G401 (cell line): ENCODE measurements around the gene SPOCK3. TPM values are rescaled to one million over a fixed set of nuclear protein-coding genes. Genes with fewer than 3 reads are reported as not detected.
A peak's percentile ranks its signal among the peaks of the same experiment; 100 is the strongest.

Experiments
- DNase-seq: peaks from one replicate; pipeline ENCODE4 v3.0.0-alpha.2; 2015; ENCODE audit warnings: low spot score
- in situ Hi-C: cut with HindIII; loops from 2 replicates; pipeline ENCODE4 v1.10.0; 2016; ENCODE audit warnings: low sequenced_read_pairs, mixed read lengths
- total RNA-seq: library from RNA; depleted of rRNA; stranded (reverse); fragments of >200 nt; shearing (Covaris generic); gene quantifications from 2 replicates; pipeline ENCODE4 v1.2.3, GENCODE V29; 2014

The SPOCK3 gene
- total RNA-seq, 1 experiment from 2014 or later, result not detected

DNA sequence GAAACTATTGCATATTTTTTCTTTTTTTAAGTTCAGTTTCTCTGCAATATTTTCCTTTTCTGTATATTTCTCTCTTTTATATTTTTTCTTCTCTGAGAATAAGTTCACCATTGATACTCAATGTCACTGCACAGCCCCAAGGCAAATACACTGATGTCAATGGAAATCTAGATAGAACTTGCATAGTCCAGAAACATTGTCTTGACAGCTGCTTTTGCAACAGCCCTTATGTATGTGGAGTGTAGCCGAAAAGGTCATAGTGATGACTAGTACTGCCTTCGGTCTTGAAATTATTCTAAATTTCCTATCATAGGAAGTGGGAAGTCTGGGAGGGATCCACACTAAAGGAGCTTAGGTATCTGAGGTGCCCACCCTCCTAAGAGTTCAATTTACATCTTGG lies 150.0 kb downstream of the SPOCK3 start:
- DNase-seq, result no peak
- in situ Hi-C loops, result no loop called here

DNA sequence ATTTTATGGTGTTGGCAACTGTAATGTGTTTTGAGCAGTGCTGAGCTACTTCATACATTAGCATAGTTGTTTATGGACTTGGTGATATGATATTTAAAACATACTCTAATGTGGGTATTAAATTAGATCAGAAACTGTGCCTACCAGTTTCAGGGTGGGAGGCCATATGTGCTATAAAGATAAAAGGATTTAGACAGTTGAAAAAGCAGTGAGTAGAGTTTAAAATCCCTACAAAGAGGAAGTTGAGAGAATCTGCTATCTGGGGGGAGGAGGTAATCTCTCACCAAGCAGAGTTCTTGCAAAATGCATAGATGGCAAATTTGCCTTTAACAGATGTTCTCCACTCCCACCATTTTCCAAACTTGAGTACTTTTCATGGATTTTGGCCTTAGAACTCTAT lies 154.5 kb downstream of the SPOCK3 start:
- DNase-seq, result no peak
- in situ Hi-C loops, result no loop called here

DNA sequence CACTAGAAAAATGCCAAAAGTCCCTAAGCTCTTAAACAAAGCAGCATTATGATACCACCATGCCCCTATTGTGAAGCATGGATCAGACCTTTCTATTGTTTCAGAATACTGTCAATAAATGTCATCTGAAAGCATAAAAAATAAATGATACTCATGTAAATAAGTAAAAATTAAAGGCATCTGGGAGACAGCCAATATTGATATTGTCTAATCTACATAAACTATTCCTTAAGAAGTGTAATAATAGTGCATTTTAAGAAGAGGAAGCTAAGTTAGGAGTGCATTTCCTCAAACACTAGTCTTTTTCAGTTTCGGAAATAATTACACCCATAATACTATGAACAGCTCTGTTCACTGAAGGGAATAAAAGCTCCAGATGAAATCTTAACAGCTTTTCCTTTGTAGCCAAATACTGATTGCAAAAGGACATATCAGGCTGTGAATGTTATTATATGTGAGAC lies 181.6 kb downstream of the SPOCK3 start:
- in situ Hi-C loops, result no loop called here
- no peak for DNase-seq

DNA sequence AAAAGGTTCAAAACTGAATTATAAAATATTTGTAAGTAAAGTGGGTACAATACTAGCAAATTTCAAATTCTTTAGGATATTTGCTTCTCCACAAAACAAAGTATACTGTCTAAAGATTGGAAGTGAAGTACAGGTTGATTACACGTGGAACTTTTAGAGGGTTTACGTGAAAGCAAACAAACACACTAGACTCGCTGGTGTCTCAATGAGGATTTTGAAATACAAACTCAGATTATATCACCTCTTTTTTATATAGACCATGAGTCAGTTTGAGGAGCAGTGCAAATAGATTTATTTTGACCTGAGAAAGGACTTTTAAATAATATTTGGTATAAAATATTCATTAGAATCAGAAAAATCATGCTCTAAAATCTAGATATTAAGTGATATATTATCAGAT lies 185.0 kb downstream of the SPOCK3 start:
- DNase-seq, result no peak
- in situ Hi-C loops, result no loop called here

DNA sequence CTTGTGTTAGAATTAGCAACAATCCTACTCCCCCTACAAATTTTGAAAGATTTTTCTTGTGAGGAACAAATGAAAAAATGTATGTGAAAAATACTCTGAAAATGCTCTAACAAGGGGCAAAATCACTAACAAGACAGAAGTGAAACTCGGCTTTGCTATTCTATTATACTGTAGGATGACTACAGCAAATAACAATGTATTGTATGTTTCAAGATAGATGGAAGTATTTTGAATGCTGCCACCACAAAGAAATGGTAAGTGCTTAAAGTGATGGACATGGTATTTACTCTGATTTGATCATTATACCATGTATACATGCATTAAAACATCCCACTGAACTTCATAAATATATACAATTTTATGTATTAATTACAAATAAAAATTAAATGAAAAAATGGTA lies 192.8 kb downstream of the SPOCK3 start:
- DNase-seq, result no peak
- in situ Hi-C loops, result no loop called here

DNA sequence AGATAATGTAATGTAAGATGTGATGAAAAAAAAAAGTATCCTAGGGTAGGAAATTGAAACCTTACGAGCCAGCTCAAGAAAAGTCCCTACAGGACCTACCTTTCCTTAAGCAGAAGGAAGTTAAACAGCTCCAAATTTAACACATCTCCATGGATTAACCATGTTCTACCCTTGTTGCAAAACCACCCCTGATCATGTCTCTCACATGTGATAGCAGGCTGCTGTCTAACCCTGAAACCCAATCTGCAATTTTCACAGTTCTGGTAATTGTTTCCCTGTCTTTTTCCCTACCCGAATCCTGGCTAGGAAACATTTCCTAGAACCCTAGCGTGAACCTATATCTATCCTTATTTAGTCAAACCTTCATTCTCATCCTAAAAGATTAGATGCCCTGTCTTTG lies 198.9 kb downstream of the SPOCK3 start:
- DNase-seq, result no peak
- in situ Hi-C loops, result no loop called here

DNA sequence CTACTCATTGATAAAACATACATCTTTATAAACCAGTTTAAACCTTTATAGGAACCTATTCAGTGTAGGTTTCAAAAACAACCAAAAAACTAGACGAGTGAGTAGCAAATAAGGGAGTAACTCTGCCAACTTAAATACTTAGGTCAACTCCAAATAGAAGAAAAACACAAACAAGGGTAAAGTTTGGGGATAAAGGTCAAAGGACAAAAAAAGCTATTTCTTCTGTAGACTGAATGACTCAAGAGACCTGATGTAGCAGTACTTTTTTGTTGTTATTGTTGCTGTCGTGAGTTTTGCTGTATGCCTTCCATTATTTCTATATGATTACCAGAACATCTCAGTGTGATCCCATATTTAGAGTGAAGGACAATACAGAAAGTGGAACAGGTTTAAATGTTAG lies 199.3 kb downstream of the SPOCK3 start:
- in situ Hi-C loops, result no loop called here
- DNase-seq, result no peak

DNA sequence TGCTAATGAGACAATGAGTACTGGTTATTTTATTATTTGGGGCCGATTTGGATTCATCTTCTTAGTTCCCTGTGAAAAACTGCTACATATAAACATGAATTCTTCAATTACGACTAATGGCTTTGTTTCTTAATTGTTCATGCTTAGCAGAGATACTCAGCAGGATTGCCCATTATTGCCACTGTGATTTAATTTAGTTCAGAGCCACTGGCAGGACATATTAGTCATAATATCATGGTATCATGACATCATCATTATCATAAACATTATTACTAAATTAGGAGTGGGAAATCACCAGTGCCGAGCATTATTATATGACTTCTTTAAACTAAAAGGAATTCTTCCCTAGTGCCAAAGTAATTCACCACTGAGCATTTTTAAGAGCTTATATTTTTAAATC lies 201.4 kb downstream of the SPOCK3 start:
- in situ Hi-C loops, result no loop called here
- DNase-seq, result no peak

DNA sequence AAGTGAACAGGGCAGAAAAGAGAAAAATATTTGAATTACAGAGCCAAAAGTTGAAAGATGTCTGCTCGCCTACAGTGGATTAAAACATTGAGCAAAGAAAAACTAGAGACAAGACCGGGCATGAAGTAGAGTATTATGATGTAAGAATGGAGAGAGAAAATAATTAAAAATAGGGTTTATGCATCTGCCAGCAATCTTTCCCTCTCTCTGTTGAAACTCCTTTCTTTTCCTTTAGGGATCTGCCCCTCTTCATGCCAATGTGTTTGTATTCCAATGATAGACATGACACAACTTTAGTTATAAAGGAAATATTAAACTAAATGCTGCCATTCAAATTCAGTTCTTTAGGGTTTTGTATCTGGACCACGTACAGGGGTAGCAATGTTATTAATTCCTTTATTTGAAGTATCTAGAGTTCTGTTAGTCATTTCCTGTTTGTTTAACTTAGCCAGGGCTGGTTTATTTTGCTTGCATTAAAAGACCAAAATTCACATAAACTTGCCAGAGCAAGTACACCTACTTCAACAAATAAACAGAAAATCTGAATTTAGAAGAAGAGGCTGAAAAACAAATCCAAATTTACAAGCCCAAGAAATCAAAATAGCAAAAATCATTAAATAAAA lies 202.6 kb downstream of the SPOCK3 start:
- no peak for DNase-seq
- in situ Hi-C loops, result no loop called here

DNA sequence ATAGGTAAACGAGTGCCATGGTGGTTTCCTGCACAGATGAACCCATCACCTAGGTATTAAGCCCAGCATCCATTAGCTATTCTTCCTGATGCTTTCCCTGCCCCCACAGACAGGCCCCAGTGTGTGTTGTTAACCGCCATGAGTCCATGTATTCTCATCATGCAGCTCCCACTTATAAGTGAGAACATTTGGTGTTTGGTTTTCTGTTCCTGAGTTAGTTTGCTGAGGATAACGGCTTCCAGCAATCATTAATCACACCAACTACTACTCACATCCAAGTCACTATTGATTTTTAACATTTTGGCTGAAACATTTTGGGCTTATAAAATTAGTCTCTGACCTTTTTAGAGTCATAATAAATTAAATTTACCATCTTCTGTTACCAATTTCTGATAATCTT lies 205.3 kb downstream of the SPOCK3 start:
- in situ Hi-C loops, result no loop called here
- no peak for DNase-seq

DNA sequence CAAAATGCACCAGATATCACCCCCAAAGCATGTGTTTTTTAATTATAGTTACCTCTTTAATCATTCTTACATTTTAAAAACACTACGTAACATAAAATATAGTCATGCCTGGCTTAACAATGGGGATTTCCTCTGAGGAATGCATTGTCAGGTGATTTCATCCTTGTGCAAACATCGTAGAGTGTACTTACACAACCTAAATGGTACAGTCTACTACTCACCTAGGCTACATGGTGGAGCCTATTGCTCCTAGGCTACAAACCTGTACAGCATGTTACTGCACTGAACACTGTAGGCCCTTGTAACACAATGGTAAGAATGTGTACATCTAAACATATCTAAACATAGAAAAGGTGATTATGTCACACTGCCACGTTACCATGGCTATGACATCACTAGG lies 208.6 kb downstream of the SPOCK3 start:
- no peak for DNase-seq

DNA sequence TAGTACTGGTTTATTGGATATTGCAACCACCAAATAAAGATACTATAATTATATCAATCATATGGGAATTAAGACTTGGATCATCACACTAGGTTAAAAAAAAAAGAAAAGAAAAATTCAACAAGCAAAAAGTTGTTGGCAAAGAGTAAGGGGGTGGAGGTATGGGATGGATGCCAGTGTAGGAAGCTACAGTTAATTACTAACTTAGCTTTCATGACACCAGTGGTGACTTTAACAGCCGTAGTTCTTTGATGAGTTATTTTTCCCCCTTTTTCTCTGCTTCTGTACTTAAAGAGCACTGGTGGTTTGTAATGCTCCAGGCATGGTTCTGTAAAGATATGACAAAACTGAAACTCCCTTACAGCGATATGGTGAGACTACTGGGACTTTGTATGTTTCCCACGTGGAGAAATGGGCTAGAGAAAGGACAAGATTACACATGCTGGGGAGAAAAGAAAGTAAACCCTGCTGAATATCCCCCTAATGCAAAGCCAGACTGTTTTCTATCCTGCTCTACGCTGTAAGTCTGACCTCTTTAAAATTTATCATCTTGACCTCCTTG lies 210.8 kb downstream of the SPOCK3 start:
- DNase-seq, result no peak
- in situ Hi-C loops, result no loop called here

More for the DNA sequence above, 208.6 kb downstream of the SPOCK3 start:
- in situ Hi-C loops, result no loop called here

DNA sequence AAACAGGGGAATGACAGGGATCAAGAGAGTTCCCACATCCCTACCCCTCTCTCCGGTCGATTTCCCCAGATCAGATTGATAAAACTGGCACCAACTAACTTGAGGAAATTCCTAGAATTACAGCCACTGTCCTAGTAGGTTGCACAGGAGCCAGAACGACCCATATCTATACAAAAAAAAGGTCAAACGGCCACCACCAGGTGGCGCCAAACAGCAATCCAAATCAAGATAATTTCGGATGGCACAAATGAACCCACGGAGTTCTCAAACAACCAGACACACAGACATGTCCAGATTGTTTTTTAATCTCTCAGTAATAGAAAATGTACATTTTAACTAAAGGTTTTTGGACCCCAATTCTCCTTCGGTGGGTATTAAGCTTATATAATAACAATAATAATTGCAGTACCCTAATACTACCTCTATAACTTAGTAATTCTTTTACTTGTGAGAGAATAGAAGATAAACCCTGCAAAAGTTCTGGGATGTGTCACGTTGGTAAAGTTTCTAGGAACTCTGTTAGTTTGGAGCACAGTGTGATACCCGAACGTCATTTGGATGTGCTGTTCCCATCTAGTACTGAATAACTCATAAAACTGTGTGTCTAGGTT lies 212.6 kb downstream of the SPOCK3 start:
- in situ Hi-C loops, result no loop called here
- DNase-seq, result peak; percentile 37

DNA sequence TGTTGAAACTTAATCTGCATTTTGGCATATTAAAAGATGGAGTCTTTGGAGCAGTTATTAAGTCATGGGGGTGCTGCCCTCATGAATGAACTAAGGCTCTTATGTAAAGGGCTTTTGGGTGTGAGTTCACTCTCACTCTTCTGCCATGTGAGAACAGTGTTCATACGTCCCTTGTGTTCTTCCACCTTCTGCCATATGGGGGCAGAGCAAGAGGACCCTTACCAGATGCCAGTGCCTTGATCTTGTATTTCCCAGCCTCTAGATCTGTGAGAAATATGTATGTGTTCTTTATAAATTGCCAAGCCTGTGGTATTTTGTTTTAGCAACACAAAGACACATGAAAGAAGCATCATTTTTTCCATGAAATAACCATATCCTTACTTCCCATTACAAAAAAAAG lies 213.9 kb downstream of the SPOCK3 start:
- in situ Hi-C loops, result no loop called here
- DNase-seq, result no peak

DNA sequence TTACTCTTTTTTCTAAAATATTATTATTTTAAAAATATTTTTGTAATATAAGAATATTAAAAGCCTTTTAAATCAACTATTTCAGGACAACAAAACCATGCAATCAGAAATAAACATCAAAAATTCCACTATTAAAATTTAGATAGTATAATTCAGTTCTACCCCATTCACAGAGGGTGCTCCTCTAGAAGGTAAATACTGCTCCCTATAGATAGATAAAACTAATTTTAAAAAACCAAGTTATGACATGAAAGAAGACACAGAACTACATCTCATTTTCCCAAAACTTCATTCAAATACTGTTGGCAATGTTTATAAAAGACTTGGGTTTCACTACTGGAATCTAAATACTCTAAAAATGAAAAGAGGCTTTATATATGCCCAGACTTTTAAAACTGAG lies 219.3 kb downstream of the SPOCK3 start:
- no peak for DNase-seq
- in situ Hi-C loops, result no loop called here

DNA sequence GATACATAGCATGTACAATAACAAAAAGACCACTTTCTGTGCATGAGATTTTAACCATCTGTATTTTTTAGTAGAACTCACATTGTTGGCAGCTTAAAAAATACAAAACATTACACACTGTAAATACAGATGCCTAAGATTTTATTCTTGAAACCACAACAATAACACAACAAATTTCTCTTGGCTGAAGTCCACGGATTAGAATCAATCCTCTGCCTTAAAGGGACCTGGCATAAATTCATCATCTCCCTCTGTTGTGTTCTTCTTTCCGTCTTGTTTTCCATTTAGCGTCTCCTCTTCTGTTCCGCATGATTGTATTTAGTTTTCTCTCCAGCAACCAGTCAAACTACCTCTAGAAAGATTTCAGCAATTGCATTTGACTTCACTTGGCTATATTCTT lies 231.0 kb downstream of the SPOCK3 start:
- in situ Hi-C loops, result no loop called here
- no peak for DNase-seq

DNA sequence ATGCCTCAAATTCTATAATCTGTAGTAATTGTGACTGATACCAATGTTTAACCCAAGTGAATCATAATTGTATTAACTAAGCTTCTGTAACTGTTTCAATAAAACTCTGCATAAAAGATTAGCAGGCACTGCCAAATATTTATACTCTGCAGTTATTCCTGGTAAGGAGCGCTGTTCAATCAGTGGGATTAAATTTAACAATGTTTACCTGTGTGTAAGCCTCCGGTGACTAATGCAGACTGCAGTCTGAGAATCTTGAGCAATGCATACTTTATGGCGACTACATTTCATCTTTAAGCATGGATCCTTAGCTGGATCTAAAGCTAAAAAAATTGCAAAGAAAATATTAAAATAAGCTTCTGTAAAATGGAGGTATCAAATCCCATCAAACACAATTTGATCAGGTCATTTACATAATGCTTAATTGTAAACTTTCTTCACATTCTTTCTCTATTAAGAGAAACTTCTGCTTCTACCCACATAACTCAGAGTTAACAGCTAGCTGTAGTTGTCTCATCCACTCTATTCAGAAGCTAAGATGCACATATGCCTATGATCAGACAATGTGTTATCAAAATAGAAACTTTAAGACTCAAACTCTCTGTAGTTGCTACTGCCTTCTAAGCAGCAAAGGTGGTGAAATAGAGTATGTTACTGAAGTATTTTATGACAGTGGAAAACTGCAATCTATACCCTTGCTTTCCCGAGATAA lies 234.0 kb downstream of the SPOCK3 start:
- DNase-seq, result no peak
- in situ Hi-C loops, result no loop called here

DNA sequence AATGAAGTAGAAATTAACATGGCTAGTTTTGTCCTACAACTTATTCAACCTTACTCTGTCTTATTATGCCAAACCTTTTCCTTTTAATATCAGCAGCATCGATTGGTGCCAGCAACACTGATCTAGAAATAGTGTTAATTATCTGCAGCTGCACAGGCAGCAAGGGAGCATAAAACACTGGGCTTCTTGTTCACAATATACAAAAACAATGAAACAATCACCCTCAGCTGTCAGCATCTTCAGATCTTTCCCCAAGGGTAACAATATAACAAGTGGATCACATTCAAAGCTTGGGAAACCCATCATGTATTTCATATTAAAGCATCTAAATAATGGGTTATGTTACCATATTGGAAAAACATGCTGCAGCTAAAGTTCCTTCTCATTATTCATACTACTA lies 238.1 kb downstream of the SPOCK3 start:
- DNase-seq, result no peak
- in situ Hi-C loops, result no loop called here

DNA sequence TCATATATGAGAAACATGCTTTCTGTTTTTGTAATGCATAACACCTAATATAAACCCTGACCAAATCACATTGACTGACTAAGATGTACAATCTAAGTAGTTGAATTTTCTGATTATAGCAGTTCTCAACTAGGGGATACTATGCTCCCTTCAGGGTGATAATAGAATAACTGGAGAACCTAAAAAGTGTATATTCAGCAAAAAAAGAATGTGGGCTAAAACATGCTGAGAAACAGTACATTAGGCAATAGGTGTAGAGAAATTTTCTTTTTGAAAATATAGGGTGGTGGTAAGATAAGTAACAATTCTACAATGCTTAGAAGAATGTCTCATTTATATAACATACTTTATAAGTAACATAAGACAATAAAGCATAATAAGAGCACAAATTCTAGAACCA lies 239.6 kb downstream of the SPOCK3 start:
- no peak for DNase-seq
- in situ Hi-C loops, result no loop called here

DNA sequence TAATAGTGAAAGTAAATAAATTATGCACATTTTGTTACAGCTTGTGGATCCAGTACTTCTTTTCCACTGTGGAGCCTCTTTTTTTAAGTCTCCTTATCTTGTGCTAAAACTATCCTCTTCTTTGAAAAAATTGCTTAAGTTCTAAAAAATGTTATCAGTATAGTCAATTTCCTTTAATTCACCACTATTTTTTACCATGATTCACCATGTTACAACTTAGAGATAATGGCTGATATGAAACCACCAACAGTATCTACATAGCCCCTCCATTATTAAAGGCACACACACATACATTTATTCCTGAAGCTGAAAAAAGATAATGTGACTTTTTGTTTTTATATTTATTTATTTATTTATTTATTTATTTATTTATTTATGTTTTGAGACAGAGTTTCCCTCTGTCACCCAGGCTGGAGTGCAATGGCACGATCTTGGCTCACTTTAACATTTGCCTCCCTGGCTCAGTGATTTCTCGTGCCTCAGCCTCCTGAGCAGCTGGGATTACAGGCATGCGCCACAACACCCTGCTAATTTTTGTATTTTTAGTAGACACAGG lies 243.2 kb downstream of the SPOCK3 start:
- DNase-seq, result no peak
- in situ Hi-C loops, result no loop called here
